H1 (cell line): ENCODE data around the gene PI4KB.

Experiments used
- BCL11A ChIP-seq, 2 experiments: IDR thresholded peaks; one replicate each; pipeline ENCODE4 v1.6.1; 2011; ENCODE audit warnings: low read depth in 2 of 2, low read length in 2 of 2, mild to moderate bottlenecking in 2 of 2
- BRCA1 ChIP-seq: IDR thresholded peaks from 2 replicates; pipeline ENCODE4 v1.6.1; 2012; ENCODE audit warnings: low read depth, low read length, improper control_type of control experiment
- CEBPB ChIP-seq: IDR thresholded peaks from 2 replicates; pipeline ENCODE4 v1.6.1; 2012; ENCODE audit warnings: low read depth, low read length
- CREB1 ChIP-seq: IDR thresholded peaks from 2 replicates; pipeline ENCODE4 v1.6.1; 2012; ENCODE audit warnings: inconsistent platforms
- CTCF ChIP-seq, 3 experiments: IDR thresholded peaks; 1 replicate in 2 of 3; 2 replicates in 1 of 3; pipeline versions ENCODE4 v1.5.1 to v1.6.1; 2011; ENCODE audit warnings: low read length in 3 of 3, mild to moderate bottlenecking in 3 of 3, inconsistent platforms in 2 of 3, low read depth in 1 of 3, moderate library complexity in 1 of 3; ENCODE audit not compliant: insufficient read depth in 1 of 3; ENCODE audit errors: control extremely low read depth in 1 of 3
- E2F6 ChIP-seq: IDR thresholded peaks from 2 replicates; pipeline ENCODE4 v1.6.1; 2012; ENCODE audit warnings: inconsistent platforms
- EZH2 ChIP-seq: fragments of 200-600 bp; sonication (generic); IDR thresholded peaks from 2 replicates; pipeline ENCODE4 v1.7.1; 2012; ENCODE audit warnings: low read depth, mild to moderate bottlenecking, moderate library complexity, low read length, inconsistent platforms; ENCODE audit not compliant: severe bottlenecking
- JUN ChIP-seq: IDR thresholded peaks from 2 replicates; pipeline ENCODE4 v1.6.1; 2011; ENCODE audit warnings: low read depth, mild to moderate bottlenecking, improper control_type of control experiment, low read length
- POLR2A ChIP-seq, 2 experiments: IDR thresholded peaks; 1 replicate in 1 of 2; 2 replicates in 1 of 2; pipeline ENCODE4 v1.6.1; 2011; ENCODE audit warnings: low read depth in 2 of 2, low read length in 2 of 2, mild to moderate bottlenecking in 2 of 2; ENCODE audit errors: control extremely low read depth in 1 of 2
- POLR2AphosphoS5 ChIP-seq: IDR thresholded peaks from 2 replicates; pipeline ENCODE4 v1.6.1; 2011; ENCODE audit warnings: low read depth, low read length
- RXRA ChIP-seq: IDR thresholded peaks from 2 replicates; pipeline ENCODE4 v1.6.1; 2011; ENCODE audit warnings: low read depth, mild to moderate bottlenecking, low read length, moderate library complexity; ENCODE audit not compliant: insufficient read depth
- USF2 ChIP-seq: IDR thresholded peaks from 2 replicates; pipeline ENCODE4 v1.6.1; 2011; ENCODE audit warnings: low read length, improper control_type of control experiment
- YY1 ChIP-seq: IDR thresholded peaks from 2 replicates; pipeline ENCODE4 v1.6.1; 2011; ENCODE audit warnings: low read depth, mild to moderate bottlenecking, low read length

GRCh38 chr1:151314137-151314875, 12.9 kb downstream of the PI4KB start:
- no peak for TF ChIP-seq POLR2AphosphoS5
- no peak for TF ChIP-seq CTCF (IDR thresholded peaks at IDR 0.05; ENCODE audit: control extremely low read depth in 1 of 3, insufficient read depth in 1 of 3, low read depth in 1 of 3, low read length in 3 of 3)
- no peak for TF ChIP-seq POLR2A (IDR thresholded peaks at IDR 0.05; ENCODE audit: control extremely low read depth in 1 of 2, low read depth in 2 of 2, low read length in 2 of 2)
- no peak for TF ChIP-seq YY1
- no peak for TF ChIP-seq RXRA
- no peak for TF ChIP-seq CEBPB
- no peak for TF ChIP-seq CREB1
- TF ChIP-seq JUN, result no peak
- no peak for TF ChIP-seq BRCA1
- no peak for TF ChIP-seq E2F6
- no peak for TF ChIP-seq USF2
- no peak for TF ChIP-seq EZH2
- no peak for TF ChIP-seq BCL11A (IDR thresholded peaks at IDR 0.05; ENCODE audit: low read depth in 2 of 2, low read length in 2 of 2)
